GM06990 (cell line): ENCODE measurements around the gene MRPL49.

Experiments used
- DNase-seq: peaks from one replicate; pipeline ENCODE4 v3.0.0-alpha.2; 2011; ENCODE audit not compliant: insufficient read length; ENCODE audit errors: extremely low read depth
- H3K27me3 ChIP-seq: replicated peaks from 2 replicates; pipeline ENCODE4 v1.6.0; 2011; ENCODE audit warnings: low read length; ENCODE audit not compliant: control insufficient read depth, insufficient read depth
- H3K36me3 ChIP-seq: 2 replicates; pipeline ENCODE4 v1.5.1; 2011; ENCODE audit warnings: low read length; ENCODE audit not compliant: control insufficient read depth, insufficient read depth
- H3K4me3 ChIP-seq: replicated peaks from 2 replicates; pipeline ENCODE4 v1.5.1; 2011; ENCODE audit warnings: low read depth, mild to moderate bottlenecking, control low read depth, low read length
- TF ChIP-seq, protein P1 (sequence below): IDR thresholded peaks from 2 replicates; pipeline ENCODE4 v1.5.1; 2011; ENCODE audit warnings: low read length, control low read depth, mild to moderate bottlenecking, inconsistent platforms; ENCODE audit not compliant: insufficient read depth, poor library complexity, severe bottlenecking

Gene MRPL49

GRCh38 chr11:65160643-65161042 lies 38.5 kb downstream of the MRPL49 start:
- DNase-seq, result no peak
- H3K27me3 ChIP-seq, result no peaks in the 10 kb centered on the region
- TF ChIP-seq, protein P1, sequence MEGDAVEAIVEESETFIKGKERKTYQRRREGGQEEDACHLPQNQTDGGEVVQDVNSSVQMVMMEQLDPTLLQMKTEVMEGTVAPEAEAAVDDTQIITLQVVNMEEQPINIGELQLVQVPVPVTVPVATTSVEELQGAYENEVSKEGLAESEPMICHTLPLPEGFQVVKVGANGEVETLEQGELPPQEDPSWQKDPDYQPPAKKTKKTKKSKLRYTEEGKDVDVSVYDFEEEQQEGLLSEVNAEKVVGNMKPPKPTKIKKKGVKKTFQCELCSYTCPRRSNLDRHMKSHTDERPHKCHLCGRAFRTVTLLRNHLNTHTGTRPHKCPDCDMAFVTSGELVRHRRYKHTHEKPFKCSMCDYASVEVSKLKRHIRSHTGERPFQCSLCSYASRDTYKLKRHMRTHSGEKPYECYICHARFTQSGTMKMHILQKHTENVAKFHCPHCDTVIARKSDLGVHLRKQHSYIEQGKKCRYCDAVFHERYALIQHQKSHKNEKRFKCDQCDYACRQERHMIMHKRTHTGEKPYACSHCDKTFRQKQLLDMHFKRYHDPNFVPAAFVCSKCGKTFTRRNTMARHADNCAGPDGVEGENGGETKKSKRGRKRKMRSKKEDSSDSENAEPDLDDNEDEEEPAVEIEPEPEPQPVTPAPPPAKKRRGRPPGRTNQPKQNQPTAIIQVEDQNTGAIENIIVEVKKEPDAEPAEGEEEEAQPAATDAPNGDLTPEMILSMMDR, result no peak
- no peak overlapping the region for H3K4me3 ChIP-seq
- no peaks in the 10 kb centered on the region for H3K36me3 ChIP-seq

DNA sequence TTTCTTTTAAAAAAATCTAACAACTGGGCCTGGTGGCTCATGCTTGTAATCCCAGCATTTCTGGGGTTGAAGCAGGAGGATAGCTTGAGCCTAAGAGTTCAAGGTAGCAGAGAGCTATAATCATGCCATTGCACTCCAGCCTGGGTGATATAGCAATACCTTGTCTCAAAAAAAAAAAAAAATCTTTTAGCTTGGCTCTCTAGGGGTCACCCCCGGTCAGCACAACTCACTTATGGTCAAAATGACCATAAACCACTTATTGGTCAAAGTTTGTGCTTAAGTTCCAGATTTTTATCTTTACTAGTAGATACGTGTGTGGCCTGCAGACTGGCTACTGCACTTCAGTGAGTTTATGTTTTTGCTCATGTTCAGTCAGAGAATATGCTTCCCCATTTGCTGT lies 41.6 kb downstream of the MRPL49 start:
- H3K27me3 ChIP-seq, result no peaks in the 10 kb centered on the region
- no peak for DNase-seq
- TF ChIP-seq, protein P1, result no peak
- no peaks in the 10 kb centered on the region for H3K36me3 ChIP-seq
- no peak overlapping the region for H3K4me3 ChIP-seq

- no peak for DNase-seq
- Histone ChIP-seq H3K4me3 (no peak overlapping the region), H3K27me3 (no peaks in the 10 kb centered on the region), H3K36me3 (no peaks in the 10 kb centered on the region)
- TF ChIP-seq, protein P1, result no peak
Observed at GRCh38 chr11:65165410-65166317, 43.5 kb downstream of the MRPL49 start.

- no peak for DNase-seq
- TF ChIP-seq, protein P1, result no peak
- Histone ChIP-seq H3K36me3 (no peaks in the 10 kb centered on the region), H3K27me3 (no peaks in the 10 kb centered on the region), H3K4me3 (no peak overlapping the region)
Observed at GRCh38 chr11:65166893-65167292, 44.8 kb downstream of the MRPL49 start.

DNA sequence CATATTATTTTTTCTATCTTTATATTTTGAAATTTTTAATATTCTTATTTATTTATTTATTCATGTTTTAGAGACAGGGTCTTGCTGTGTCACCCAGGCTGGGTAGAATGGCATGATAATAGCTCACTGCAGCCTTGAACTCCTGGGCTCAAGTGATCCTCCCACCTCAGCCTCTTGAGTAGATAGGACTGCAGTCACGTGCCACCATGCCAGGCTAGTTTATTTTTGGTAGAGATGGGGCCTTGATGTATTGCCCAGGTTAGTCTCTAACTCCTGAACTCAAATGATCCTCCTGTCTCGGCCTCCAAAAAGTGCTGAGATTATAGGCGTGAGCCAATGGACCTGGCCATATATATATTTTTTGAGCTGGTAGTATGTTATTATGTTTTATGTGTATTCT lies 45.5 kb downstream of the MRPL49 start:
- H3K27me3 ChIP-seq, result no peaks in the 10 kb centered on the region
- no peak overlapping the region for H3K4me3 ChIP-seq
- H3K36me3 ChIP-seq, result no peaks in the 10 kb centered on the region
- TF ChIP-seq, protein P1, result no peak
- DNase-seq, result no peak
